GM18508 (cell line): ENCODE measurements around the gene NR1H2.

Experiments
- ATAC-seq: cut with Tn5 transposase; IDR thresholded peaks from one replicate; pipeline ENCODE4 v1.9.1; 2021; ENCODE audit warnings: moderate number of reproducible peaks; ENCODE audit not compliant: insufficient read depth, unreplicated experiment

Gene NR1H2

DNA sequence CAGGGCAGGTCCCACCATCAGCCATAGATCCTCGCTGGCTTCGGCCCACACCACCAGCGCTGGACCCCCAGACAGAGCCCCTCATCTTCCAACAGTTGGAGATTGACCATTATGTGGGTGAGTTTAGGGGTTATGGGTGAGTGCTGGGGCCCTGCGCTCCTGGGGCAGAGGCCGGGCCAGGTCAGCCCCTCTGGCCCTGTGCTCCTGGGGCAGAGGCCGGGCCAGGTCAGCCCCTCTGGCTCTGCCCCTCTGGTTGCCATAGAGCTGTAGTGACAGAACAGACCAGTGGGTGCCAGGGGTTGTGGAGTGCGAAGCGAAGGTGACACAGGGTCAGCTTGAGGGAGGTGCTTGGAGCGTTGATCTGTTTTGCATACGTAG lies 23.1 kb downstream of the NR1H2 start:
- ATAC-seq = no peak

DNA sequence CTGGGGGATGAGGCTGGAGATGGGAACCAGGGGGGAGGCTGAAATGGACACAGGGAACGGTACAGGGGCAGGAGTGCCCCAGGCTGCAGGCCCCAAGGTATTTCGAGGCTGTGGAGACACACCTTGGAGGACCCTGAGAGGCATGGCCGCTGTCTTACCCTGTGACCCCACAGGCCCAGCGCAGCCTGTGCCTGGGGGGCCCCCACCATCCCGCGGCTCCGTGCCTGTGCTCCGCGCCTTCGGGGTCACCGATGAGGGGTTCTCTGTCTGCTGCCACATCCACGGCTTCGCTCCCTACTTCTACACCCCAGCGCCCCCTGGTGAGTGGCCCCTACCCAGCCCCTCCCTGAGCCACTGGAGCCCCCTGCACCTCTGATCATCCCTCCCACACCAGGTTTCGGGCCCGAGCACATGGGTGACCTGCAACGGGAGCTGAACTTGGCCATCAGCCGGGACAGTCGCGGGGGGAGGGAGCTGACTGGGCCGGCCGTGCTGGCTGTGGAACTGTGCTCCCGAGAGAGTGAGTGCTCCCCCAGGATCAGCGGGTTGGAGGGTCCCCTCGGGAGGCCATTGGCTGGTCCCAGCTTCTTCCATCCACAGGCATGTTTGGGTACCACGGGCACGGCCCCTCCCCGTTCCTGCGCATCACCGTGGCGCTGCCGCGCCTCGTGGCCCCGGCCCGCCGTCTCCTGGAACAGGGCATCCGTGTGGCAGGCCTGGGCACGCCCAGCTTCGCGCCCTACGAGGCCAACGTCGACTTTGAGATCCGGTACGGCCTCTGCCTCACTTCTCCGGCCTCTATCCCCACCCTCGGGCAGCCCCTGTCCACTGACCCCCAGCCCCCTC lies 25.6 kb downstream of the NR1H2 start:
- ATAC-seq = no peak

DNA sequence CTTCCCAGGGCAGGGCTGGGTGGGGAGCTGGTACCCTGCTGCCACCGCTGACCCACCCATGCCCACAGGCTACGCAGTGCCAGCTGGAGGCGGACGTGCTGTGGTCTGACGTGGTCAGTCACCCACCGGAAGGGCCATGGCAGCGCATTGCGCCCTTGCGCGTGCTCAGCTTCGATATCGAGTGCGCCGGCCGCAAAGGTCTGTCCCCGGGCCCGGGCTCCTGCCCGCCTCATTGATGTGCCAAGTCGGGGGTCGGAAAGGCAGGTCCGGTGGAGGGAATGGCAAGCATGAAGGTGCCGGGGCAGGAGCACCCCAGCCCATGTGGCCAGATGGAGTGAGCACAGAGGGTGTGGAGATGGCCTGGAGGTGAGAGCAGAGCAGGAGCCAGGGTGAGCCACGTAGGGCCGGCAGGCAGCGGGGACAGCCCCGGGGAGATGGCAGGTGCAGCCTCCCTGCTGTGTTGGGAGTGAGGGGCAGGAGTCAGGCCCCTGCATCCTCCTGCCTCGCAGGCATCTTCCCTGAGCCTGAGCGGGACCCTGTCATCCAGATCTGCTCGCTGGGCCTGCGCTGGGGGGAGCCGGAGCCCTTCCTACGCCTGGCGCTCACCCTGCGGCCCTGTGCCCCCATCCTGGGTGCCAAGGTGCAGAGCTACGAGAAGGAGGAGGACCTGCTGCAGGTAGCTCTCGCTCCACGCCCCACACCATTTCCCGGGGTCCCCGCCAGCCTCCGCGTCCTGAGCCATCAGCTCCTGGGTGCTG lies 26.5 kb downstream of the NR1H2 start:
- ATAC-seq = no peak

DNA sequence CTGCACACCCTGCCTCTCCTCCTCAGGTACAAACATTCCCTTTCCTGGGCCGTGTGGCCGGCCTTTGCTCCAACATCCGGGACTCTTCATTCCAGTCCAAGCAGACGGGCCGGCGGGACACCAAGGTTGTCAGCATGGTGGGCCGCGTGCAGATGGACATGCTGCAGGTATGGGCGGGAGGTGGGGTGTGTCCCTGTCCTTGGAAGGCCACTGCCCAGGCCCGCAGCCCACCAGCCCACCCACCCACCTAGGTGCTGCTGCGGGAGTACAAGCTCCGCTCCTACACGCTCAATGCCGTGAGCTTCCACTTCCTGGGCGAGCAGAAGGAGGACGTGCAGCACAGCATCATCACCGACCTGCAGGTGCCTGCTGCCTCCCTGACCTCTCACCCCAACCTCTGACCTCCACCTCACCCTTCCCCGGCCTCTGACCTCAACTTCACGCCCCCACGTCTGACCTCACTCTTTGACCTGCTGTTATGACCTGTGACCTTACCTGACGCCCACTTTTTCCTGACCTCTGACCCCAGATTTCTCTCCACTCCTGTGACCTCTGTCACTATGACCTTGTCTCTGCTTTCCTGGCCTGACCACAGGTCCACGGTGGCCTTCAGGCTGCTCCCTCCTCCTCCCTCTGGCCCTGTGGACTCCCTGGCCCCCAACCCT lies 30.0 kb downstream of the NR1H2 start:
- no peak for ATAC-seq

DNA sequence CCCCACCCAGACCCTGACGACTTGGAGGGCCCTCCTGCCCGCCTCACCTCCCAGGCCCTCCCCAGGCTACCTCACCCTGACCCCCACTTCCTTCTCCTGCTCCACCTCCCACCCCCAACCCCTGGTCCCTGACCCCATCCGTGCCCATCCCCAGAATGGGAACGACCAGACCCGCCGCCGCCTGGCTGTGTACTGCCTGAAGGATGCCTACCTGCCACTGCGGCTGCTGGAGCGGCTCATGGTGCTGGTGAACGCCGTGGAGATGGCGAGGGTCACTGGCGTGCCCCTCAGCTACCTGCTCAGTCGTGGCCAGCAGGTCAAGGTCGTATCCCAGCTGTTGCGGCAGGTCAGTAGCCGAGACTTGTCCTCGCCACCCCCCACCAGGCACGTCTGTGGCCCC lies 30.6 kb downstream of the NR1H2 start:
- no peak for ATAC-seq

DNA sequence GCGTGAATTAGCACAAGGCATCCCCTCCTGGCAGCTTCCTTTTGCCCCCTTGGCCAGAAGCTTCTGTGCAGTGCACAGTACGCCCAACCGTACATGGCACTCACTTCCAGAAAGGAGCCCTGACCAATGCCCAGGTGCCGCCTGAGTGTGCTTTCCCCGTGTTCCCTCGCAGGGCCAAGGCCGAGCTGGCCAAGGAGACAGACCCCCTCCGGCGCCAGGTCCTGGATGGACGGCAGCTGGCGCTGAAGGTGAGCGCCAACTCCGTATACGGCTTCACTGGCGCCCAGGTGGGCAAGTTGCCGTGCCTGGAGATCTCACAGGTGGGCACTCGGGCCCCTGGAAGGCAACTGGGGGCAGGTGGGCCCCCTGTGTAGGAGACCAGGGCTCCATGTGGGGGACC lies 33.1 kb downstream of the NR1H2 start:
- ATAC-seq = no peak

DNA sequence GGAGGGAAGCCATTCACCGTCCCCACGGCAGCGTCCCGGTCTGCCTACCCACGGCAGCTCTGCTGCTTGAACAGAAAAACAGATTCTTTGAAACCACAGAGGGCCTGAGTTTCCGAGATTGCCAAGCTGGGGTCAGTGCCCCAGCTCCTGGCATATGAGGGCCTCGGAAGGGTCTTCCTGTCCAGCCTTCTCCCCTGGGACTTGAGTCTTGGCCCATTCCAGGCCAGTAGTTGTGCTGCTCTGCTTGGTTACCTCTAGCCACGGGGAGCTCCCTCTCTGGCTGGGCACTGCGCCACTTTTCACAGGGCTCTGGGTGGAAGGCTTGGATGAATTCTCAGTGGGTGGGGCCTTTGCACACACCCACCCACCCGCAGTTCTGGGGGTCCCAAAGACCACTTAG lies 33.9 kb downstream of the NR1H2 start:
- no peak for ATAC-seq

DNA sequence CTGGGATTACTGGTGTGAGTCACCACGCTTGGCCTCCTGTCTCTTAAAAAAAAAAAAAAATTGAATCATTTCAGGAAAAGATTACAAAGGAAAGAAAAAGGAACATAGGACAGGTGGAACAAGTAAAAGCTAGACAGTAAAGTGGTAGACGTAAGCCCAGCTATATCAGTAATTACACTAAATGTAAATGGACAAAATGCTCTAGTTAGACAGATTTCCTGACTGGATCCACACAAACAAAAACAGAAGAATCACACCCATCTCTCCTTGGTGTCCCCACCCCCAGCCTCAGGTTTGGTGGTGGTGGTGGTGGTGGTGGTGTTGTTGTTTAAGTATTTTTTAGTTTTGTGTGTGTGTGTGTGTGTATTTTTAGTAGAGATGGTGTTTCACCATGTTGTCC lies 36.2 kb downstream of the NR1H2 start:
- ATAC-seq = no peak

DNA sequence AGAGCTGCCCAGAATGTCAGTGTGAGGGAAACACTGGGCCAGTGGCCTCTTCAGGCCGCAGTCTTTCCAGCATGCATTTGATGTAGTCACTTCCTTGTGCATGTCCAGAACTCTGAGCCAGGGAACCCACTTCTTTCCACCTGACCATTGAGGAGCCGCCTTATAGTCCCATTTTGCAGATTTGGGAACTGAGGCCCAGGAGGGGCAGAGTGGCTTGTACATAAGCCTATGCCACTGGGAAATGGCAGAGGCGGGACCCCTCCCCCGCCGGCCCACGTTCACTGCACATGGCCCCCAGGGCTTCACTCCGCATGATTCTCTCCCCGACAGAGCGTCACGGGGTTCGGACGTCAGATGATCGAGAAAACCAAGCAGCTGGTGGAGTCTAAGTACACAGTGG lies 36.8 kb downstream of the NR1H2 start:
- ATAC-seq = no peak

DNA sequence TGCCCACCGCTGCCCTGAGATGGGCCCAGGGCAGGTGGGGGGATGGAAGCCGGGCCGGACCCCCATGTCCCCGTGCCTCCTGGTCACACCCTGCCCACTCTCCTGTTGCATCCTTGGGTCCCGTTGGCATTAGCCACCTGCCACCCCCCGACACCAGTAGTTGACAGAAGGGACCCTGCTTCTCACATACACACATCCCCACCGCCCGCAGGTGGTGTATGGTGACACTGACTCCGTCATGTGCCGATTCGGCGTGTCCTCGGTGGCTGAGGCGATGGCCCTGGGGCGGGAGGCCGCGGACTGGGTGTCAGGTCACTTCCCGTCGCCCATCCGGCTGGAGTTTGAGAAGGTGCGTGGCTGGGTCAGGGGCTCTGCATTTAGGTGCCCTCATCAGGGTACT lies 37.3 kb downstream of the NR1H2 start:
- ATAC-seq = no peak

DNA sequence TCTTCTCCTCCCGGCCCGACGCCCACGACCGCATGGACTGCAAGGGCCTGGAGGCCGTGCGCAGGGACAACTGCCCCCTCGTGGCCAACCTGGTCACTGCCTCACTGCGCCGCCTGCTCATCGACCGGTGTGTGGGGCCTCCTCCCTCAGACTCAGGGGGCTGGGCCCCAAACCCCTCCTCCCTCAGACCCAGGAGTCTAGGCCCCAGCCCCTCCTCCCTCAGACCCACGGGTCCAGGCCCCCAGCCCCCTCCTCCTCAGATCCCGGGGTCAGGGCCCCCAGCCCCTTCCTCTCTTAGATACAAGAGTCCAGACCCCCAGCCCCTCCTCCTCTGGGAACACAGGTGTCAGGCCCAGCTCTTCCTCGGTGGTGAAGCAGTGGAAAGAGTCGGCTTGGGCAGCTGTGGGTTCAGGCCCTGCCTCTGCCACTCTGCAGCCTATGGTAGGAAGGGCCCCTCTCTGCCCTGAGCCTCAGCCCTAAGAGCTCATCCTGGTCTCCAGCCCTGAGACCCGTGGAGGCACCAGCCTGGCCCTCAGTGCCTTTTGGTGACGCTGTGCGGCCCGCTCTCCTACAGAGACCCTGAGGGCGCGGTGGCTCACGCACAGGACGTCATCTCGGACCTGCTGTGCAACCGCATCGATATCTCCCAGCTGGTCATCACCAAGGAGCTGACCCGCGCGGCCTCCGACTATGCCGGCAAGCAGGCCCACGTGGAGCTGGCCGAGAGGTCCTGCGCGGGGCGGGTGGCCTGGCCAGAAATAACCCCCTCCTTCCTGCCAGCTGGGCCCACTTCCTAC lies 38.8 kb downstream of the NR1H2 start:
- no peak for ATAC-seq

DNA sequence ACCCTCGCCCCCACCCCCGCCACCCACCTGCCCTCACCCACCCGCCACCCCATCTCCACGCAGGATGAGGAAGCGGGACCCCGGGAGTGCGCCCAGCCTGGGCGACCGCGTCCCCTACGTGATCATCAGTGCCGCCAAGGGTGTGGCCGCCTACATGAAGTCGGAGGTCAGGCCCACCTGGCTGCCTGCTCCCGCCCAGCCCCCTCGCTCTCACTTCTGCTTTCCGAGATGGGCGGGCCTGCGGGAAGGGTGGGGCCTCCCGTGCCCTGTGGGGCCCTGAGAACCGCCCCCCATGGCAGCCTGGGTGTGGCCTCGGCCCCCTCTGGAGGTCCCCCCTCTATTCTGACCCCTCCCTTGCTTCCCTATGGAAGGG lies 39.4 kb downstream of the NR1H2 start:
- no peak for ATAC-seq

DNA sequence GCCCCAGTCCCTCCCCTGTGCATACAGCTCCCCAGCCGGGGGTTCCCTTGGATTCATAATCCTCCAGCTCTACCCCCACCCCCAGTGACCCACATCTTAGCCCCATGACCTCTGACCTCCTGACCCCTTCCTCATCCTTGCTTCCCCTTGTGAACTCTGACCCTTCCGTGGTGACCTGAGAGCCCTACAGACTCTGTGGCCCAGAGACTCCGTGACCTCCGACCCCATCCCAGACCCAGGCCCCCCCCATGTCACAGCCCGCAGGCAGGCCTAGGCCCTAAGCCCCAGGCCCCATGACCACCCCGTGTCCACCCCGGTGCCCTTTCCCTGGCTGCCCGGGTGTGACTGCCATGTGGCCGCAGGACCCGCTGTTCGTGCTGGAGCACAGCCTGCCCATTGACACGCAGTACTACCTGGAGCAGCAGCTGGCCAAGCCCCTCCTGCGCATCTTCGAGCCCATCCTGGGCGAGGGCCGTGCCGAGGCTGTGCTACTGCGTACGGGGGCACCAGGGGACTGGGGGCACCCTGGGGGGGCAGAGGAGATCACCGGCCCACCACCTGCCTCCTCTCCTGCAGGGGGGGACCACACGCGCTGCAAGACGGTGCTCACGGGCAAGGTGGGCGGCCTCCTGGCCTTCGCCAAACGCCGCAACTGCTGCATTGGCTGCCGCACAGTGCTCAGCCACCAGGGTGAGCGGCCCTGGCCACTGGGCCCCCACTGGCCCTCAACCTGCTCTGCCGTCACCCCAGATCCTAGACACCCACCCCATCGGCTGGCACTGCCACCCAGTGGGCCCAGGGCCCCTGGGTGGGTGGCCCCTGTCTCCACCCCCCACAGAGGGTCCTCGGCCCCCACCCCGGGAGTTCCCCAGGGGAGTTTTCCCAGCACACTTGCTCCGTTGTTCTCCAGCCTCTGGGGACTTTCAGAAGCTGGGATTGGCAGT lies 40.0 kb downstream of the NR1H2 start:
- no peak for ATAC-seq

DNA sequence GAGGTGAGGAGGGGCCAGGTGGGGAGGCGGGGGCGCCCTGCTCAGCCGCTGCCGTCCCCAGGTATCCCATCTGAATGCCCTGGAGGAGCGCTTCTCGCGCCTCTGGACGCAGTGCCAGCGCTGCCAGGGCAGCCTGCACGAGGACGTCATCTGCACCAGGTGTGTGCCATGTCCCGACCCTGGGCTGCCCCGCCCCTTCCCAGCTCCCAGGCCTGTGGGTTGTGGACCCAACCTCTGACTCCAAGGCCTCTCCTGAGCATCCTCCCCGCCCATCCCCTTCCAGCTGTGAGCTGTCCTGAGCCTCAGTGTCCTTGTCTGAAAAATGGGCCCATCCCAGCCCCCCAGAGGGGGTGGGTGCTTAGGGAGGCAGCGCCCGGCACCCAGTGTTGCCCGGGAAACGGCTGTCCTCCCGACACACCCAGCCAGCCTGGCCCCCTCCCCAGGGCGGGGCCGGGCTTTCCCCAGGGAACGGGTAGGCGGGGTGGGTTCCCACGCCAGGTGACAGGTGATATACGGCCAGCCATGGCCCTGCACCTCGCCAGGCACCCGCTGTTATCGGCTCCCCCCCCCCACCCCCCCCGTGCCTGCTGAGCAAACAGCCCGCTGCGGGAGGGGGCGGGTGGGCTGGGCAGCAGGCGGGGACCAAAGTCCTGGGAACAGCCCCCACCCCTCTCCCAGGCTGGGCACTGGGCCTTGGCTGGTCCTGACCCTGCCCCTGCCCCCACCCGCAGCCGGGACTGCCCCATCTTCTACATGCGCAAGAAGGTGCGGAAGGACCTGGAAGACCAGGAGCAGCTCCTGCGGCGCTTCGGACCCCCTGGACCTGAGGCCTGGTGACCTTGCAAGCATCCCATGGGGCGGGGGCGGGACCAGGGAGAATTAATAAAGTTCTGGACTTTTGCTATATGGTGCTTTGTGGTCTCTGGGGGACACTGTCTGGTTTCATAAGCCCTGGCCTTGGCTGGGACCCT lies 41.1 kb downstream of the NR1H2 start:
- ATAC-seq = no peak

DNA sequence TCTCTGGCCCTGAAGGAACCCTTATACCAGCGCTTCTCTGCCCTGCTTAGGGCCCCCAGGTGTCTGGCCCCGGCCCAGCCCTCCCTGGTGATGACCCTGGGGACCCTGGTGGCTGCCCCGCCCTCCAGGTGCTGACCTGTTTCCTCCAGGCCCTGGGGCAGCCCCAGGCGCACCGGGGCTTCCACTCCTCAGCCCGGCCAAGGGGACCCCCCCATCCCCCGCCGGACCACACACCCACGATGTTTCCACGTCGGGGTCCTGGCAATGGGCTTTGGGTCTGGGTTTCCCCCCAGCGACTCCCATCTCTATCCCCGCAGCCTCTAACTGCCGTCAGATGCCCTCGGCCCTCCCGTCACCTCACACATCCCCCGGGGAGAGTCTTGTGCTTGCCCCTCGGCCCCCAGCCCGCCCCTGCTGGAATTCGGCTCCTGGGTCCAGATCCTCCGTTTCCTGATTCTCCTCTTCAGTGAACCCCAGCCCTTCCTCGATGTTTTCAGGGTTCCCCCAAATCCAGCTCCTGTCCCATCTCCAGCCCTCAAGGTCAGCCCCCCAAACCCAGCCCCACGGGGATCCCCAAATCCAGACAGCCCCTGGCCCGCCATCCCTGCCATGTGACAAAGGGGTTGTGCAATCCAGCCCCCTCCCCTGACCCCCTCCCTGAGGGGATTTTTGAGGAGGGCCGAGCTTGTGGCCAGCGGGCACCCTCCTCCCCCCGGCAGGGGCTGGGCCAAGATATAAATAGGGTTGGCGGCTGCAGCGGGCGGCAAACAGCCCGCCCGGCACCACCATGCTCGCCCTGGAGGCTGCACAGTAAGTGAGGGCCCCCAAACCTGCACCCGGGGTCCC lies 42.1 kb downstream of the NR1H2 start, which contains the start of gene SPIB:
SPIB (plus strand) TSS at position 763 of the 846 bp plus-strand sequence; CDS start at position 788, 25 bp downstream.
- ATAC-seq = no peak

DNA sequence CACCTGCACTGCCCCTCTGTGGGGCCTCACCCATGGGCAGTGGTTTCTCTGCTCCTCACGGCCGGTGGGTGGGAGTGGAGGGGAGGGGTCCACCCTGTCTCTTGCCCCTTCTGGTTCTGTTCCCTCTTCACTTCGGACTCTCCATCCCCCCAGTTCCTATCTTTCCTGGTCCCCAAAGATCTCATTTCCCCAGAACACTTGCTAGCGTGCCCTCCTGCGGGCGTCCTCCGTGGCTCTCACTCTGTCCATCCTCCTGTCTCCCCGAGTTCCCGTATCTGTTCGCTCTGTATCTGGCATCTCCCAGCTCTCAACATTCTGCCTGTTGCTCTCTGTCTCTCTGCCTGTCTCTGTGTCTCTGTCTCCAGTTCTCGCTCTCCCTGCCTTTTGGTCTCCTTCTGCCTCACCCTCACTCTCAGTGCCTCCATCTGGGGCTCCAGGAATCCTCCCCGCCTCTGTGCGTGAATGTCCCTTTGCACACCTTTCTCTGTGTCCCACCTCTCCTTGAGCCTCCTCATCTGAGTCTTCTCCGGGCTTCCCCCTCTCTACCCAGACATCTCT lies 42.8 kb downstream of the NR1H2 start:
- no peak for ATAC-seq

DNA sequence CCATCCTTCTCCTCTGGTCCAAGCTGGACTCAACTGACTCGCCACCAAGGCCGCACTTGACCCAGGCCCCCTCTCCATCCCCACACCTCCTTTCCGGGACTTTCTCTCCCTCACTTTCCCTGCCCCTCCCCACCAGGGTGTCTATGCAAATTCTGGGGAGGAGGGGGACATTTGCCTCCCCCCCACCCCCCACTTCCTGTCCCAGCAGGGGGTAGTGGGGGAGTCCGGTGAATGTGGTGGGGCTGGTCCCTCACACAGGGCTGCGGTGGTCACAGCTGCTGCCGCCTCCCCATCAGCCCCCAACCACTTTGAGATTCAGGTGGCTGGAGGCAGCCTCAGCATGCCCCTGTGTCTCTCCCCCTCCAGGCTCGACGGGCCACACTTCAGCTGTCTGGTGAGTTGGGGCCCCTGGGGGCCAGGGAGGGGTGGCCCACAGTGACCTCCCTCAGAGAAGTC lies 43.4 kb downstream of the NR1H2 start:
- no peak for ATAC-seq
